Stimulated activated CD8-positive, alpha-beta memory T cell treated with anti-CD3 and anti-CD28 coated beads, Interleukin-4, amount 100 ng/mL, for 48 hours (primary cell): ENCODE data around the gene SPATA21.
"Not testable (repeated sequence)": the region's sequence is repeated elsewhere in the genome, so short reads cannot be mapped to it uniquely, and the experiment has no call there.

Experiments
- DNase-seq: peaks from one replicate; pipeline ENCODE4 v3.0.0-alpha.2; 2020

SPATA21 gene

DNA sequence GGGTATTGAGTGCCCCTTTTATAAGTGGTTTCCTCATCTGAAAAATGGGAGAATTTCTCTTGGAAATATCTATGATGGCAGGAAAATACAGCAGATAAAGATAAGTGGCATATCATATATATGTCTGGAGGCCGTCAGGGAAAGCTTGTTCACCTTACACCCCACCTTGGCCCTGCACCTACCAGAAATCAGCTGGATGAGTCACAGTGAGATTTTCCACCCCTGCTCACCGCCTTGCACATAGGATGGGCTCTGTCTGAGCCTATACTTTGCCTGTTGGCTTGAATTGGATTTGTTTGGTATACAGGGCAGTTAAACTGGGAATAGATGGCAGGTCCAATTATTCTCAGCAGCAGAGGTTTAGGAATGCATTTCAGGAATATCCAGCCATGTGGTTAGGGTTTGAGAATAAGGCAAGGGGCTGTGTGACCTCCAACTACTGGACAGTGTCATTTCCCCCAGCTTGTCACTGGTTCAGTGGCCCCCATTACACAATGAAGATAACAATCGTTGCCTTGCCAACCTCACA is at the start of gene SPATA21:
SPATA21 (minus strand) TSS at position 479 of the 529 bp plus-strand sequence. CDS start 6,053 bp downstream, outside the sequence.
- no peak for DNase-seq

DNA sequence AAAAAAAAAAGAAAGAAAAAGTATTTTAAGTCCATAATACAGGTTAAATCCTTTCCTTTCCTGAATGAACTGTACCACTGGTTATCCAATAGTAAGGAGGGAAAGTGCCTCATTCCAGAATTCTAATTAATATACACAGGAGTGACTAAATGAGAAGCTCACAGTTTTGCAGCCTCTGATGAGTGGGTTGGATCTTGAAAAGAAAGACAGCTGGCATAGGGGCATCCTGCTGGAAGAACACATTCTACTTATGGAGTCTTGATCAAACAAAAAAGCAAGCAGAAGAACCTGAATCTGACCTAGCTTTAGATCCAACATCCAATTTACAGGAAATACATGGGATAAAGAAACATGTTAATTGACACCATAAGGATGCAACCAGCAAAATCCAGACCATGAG is 49.8 kb upstream of the SPATA21 start:
- not testable (repeated sequence) for DNase-seq

- DNase-seq: not testable (repeated sequence)
Measured at GRCh38 chr1:16486316-16486715, 49.1 kb upstream of the SPATA21 start.

DNA sequence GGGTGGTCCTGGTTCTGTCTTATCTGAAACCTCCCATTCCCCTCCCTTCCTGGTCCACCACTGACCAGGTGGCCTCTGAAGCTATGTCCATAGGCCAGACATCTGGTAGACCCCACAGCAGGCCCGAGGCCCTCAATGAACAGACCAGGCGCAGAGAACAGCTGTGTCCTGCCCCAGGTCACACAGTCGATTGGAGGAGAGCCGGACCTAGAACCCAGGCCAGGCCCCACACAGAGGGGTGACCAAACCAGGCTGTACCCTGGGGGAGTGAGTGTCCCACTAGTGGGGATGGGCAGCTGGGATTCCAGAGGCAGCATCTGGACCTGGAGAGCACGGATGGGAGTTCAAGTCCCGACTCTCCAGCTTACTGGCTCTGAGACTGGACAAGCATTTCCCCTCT is 47.7 kb upstream of the SPATA21 start:
- no peak for DNase-seq

DNA sequence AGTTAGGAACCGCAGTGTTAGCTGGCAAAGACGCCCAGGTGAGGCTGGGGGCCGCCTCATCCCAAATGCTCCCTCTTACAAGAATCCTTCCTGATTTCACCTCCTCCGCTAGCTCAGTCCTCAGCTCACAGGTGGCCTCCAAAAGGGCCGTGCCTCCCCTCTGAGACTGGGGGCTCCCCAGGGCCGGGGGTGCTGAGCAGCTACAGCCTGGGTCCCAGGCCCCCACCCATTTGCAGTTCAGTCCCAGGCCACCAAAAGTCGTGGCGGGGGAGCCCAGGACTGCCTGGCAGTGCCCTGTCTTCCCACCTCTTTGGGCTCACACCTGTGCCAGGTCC is 47.2 kb upstream of the SPATA21 start:
- no peak for DNase-seq

DNA sequence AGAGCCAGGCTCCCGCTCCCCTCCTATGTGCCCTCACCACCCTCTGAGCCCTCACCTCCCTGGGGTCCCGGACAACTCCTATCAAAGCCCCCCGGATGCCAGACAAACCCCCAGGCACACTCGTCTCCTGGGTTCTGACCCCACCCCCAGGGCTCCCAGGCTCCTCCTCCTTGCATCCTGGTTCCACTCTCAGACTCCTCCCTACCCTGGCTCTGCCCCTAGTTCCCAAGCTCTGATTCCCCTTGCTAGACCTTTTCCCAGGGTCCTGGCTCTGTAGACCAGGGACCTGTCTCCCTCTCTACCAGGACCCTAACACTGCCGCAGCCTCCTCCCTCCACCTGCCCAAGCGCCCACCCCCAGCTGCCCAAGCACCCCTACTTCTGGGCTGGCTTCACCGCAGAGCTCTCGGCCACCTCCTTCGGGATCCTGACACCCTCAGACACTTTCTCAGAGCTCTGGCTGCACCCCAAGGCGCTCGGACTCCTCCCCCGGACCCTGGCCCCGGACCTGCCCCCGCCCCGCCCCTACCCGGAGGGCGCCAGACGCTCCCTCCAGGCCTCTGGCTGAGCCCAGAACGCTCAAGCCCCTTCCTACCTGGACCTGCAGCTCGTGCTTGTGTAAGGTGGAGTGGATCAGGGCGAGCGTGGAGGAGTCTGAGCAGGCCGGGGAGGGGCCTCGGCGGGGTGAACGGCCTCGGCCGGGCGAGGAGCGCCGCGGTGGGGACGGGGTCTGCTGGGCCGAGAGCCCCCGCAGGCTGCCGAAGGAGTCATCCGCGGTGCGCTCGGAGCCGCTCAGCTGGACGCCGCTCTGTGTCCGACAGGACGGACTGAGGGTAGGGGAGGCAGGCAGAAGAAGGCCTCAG is 46.6 kb upstream of the SPATA21 start:
- DNase-seq: not testable (repeated sequence)

DNA sequence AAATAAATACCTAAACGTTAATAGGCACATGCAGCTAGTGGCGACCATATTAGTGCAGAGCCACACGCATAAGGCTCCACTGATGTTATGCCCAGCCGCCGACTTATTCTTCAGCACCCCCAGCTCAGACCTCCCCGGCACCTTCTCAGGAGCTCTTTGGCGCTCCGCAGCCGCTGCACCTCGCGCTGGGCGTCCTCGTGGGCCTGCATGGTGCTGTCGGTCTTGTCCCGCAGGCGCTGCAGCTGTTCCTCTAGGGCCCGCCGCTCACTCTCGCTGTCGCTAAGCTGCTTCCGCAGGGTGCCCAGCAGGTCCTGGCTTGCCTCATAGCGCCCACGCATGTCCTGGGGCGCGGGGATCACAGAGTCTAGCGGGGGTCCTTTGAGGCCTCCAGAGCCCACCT is 45.9 kb upstream of the SPATA21 start:
- DNase-seq: not testable (repeated sequence)

DNA sequence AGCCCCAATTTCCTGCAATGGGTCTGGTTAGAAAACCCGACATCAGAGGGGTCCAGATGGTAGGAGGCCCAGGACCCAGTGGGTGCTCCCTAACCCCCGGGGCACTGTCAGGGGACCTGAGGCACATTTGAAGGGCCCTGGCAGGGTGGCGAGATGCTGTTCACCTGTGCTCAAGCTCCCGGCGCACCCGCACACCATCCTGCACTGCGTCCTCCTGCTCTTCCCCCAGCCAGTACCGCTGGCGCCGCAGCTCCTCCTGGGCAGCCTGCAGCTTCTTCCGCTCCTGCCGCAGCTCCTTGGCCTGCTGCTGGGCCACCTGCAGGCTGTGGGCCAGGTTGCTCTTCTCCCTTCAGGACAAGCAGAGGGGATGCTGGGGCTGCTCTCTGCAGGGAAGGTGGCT is 40.9 kb upstream of the SPATA21 start:
- no peak for DNase-seq

GRCh38 chr1:16475771-16476770 is 38.8 kb upstream of the SPATA21 start:
- DNase-seq: not testable (repeated sequence)

- not testable (repeated sequence) for DNase-seq
Measured at GRCh38 chr1:16474891-16475290, 37.7 kb upstream of the SPATA21 start.

DNA sequence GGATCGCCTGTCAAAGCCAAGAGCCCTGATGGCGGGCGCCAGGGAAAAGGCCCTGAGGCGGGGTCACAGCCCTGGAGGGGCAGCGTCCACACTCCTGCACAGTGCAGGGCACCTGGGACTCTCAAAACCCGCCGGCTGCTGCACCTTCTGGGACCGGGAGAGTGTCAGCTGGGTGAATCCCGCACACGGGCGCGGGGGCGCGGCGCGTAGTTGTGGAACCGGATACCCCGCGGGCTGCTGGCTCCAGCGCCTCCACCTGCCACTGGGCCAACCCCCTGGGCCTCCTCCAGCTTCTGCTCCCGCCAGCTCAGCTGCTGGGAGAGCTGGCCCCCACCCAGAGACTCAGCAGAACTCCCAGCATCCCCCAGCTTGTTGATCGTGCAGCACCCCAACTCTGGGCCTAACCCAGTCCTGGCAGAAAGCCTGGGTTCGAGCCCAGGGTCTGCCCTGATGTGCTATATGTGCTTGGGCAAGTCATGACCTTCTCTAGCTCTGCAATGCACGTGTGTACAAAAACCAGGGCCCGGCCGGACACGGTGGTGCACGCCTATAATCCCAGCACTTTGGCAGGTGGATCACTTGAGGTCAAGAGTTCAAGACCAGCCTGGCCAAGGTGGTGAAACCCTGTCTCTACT is 37.1 kb upstream of the SPATA21 start:
- no peak for DNase-seq

- no peak for DNase-seq
Measured at GRCh38 chr1:16468558-16468957, 31.3 kb upstream of the SPATA21 start.

DNA sequence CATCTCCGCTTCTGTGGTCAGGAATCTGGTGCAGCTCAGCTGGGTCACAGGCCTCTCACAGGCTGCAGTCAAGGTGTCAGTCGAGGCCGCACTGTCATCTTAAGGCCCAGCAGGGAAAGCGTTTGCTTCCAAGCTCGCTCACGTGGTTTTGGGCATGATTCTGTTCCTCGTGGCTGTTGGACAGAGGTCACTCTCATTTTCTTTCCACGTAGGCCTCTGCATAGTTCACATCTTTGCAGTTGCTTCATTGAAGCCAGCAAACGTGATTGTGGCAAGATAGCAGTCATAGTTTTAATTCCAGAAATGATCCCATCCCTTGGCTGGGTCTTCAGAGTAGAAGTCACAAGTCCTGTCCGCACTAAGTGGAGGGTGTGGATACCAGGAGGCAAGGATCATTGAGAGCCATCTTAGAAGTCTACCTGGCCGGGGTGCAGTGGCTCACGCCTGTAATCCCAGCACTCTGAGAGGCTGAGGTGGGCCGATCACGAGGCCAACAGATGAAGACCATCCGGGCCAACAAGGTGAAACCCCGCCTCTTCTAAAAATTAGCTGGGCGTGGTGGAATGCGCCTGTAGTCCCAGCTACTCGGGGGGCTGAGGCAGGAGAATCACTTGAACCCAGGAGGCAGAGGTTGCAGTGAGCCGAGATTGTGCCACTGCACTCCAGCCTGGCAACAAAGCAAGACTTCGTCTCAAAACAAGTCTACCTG is 27.8 kb upstream of the SPATA21 start:
- no peak for DNase-seq

DNA sequence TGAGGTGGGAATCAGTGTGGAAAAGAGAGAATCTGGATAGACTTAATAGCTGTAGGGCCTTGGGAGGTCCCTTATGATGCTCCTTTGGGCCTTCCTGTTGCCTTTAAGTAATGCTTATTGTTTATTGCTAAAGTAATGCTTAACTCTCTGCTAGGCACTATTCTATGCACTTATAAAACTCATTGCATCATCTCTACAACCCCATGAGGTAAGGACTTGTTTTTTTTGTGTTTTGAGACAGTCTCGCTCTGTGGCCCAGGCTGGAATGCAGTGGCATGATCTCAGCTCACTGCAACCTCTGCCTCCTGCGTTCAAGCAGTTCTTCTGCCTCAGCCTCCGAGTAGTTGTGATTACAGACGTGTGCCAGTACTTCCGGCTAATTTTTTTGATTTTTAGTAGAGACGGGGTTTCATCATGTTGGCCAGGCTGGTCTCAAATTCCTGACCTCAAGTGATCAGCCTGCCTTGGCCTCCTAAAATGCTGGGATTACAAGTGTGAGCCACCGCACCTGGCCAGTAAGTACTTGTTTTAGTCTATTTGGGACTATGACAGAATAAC is 25.6 kb upstream of the SPATA21 start:
- no peak for DNase-seq

DNA sequence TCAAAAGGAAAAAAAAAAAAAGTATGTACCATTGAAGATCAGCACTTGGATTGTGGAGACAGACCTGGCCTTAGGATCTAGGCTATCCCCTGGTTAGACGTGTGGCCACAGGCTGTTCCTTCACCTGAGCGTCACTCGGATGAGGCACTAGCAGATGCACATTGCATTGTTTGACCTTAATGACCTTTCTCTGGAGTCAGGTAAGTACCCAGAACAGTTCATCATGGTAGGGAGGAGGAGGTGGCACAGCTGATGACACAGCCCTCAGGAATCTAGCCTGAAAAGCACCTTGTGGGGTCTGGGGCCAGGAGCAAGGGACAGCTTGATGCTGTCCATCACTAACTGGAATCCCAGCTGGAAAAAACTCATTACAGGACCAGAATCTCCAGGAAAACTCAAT is 24.5 kb upstream of the SPATA21 start:
- no peak for DNase-seq

DNA sequence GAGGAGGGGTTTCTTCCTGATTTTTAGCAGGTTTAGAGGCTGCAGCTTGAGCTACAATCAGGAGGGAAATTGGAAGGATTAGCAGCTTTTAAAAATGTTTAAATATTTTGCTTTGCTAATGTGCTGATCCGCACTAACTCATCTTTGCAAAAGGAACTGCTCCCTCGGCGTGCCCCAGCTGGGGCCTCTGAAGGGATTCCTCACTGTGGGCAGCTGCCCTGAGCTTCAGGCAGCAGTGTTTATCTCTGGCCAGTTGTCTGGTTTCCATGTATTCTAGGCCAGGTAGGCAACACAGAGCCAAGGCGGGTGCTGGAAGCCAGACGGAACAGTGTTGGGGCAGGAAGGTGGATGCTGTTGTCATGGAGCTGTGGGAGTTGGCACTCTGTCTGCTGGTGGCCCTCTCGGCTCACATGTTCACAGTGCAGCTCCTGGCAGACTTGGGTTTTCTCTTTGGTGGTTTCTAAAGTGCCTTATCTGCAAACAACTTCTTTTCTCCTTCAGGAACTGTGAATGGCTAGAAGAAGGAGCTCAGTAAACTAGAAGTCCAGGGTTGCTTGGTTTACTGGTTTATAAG is 22.2 kb upstream of the SPATA21 start:
- DNase-seq: no peak

DNA sequence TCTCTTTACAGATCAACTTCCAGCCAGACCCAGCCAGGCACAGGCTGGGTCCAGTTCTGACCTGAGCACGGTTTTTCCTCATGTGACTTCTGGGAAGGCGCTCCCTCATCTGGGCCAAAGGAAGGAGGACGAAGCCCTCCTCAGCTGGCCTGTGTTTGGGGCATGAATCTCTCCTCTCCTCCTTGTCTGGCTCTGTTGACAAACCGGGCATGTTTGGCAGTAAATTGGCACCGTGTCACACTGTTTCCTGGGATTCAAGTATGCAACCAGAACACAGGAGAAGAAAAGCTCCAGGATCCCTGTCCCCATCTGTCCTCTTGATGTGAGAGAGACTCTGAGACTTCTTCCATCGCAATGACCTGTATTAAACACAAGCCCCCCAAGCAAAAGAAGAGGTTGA is 21.6 kb upstream of the SPATA21 start:
- no peak for DNase-seq

- not testable (repeated sequence) for DNase-seq
Measured at GRCh38 chr1:16456151-16456550, 18.9 kb upstream of the SPATA21 start.

- DNase-seq: not testable (repeated sequence)
Measured at GRCh38 chr1:16454909-16455308, 17.7 kb upstream of the SPATA21 start.

- DNase-seq: no peak
Measured at GRCh38 chr1:16451841-16452528, 14.8 kb upstream of the SPATA21 start.
